Superior temporal gyrus (tissue), 1 donor: ENCODE results near the gene ICAM1.

Experiments used
- DNase-seq: peaks from one replicate; pipeline ENCODE4 v3.0.0-alpha.2; 2016; ENCODE audit errors: extremely low spot score

The ICAM1 gene

GRCh38 chr19:10292789-10293636 lies 22.1 kb downstream of the ICAM1 start:
- DNase-seq, result no peak

- DNase-seq, result no peak
Measured at GRCh38 chr19:10293637-10294367, 22.9 kb downstream of the ICAM1 start.

- DNase-seq, result no peak
Measured at GRCh38 chr19:10294368-10294697, 23.4 kb downstream of the ICAM1 start.

DNA sequence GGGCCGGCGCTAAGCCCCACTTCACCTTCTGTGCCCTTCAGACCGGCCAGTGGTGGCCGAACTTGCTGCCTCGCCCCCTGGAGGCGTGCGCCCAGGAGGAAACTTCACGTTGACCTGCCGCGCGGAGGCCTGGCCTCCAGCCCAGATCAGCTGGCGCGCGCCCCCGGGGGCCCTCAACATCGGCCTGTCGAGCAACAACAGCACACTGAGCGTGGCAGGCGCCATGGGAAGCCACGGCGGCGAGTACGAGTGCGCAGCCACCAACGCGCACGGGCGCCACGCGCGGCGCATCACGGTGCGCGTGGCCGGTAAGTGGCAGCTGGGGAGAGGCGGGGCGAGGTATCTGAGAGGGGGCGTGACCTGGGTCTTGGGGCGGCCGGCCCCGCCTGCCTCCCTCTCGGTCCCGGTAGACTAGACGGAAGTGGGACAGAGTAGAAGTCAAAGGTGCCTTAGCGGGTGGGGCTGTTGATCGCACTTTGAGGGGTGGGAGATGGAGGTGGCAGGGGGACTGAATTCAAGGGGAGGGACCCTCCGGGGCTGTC lies 24.5 kb downstream of the ICAM1 start:
- no peak for DNase-seq

- no peak for DNase-seq
Measured at GRCh38 chr19:10295847-10296591, 25.1 kb downstream of the ICAM1 start.

GRCh38 chr19:10299545-10300458 lies 28.9 kb downstream of the ICAM1 start:
- DNase-seq, result no peak

DNA sequence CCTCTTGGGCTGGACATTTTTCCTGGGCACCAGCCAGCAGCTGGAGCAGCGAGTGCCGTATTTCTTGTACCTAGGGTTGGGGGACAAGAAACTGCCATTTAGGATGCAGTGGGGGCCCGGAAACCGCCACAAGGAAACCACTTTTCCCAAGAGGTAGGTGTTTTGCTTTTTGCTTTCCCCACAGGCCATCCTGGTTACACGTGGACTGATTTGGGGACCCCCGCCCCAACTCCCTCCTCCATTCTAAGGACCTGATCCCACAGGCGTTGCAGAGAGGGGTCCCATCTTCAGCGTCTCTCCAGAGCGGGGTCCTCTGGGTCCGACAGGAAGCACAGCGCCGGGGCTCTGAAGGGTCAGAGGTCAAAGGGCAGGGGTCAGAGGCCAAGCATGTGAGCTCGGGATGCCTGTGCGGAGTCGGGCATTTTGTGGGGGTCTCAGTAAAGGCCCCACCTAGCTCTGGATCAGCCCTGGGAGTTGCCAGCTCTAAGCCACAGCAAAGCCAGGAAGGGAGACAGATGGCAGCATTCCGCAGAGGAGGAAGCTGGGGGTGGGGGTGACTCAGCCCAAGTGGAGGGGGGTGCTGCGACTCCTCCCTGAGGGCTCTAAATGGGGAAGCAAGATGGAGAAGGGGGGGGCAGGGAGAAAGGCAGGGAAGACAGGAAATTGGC lies 34.4 kb downstream of the ICAM1 start:
- DNase-seq, result no peak

DNA sequence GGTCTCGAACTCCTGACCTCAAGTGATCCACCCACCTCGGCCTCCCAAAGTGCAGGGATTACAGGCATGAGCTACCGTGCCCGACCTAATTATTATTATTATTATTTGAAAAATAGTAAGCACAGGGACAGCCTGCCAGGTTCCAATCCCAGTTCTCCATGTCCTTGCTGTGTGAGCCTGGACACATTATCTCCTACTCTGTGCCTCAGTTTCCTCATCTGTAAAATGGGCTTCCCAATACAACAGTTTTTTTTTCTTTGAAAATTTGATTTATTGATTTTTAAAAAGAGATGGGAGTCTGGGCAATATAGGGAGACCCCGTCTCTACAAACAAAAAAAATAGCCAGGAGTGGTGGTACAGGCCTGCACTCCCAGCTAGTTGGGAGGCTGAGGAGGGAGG lies 35.4 kb downstream of the ICAM1 start:
- no peak for DNase-seq

DNA sequence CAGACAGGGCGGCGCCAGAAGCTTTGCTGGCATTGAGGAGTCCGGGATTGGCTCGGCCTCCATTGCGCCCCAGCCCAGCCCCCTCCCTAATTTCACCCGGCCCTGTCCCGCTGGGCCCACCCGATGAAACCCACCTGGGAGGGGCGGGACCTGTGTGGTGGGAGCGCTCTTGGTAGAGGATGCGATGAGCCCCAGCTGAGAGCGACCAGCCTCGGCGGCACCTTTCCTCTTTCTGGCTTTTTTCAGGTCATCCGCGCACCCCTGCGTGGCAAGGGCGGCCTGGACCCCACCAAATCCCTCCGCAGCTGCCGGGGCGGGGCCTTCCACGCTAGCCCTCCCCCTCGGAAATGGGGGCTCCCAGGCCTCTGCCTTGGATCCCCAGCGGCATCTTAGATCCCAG lies 38.5 kb downstream of the ICAM1 start, which contains the start of gene ZGLP1:
Gene ZGLP1 (minus strand): TSS at position 393 of the 400 bp plus-strand sequence.
- no peak for DNase-seq

- DNase-seq, result peak; percentile 92
Measured at GRCh38 chr19:10315335-10316214, 44.7 kb downstream of the ICAM1 start, which contains the start of gene FDX2. Gene FDX2, minus strand, starts transcription at chr19:10316015. Its CDS starts 19 bp downstream, at chr19:10315996.

DNA sequence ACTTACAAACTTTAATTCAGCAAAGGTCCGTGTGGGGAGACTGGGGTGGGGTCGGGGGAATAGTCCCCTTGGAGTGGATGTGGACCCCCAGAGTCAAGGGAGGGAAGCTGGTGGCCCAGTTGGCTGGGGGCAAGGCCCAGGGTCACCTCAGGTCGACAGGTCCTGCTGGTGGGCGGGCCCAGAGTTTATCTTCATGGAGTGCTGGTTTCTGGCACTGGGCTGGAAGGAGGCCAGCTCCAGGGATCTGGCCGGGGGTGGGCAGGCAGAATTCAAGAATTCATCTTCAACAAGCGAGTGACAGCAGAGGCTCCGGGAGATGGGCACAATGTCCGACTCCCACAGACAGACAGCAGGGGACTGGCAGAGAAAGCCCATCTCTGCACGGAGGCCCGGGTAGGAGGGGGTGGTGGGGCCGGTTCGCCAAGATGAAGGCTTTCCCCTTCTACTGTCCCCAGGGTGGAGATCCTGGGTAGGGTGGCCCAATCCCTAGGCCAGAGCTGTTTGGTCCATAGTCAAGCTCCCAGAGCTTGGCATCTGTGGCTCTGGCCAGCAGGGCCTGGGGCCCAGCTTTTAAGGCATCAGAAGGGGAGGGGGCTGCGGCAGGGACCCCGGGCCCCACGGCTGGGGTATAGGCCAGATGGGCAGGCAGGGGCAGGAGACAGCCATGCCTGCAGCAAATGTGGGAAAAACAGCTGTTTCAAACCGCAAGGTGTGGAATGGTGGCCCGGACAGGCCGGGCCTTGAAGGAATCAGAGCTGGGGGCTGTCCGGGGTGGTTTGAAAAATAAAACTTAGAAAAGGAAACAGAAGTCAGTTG lies 45.5 kb downstream of the ICAM1 start:
- no peak for DNase-seq

DNA sequence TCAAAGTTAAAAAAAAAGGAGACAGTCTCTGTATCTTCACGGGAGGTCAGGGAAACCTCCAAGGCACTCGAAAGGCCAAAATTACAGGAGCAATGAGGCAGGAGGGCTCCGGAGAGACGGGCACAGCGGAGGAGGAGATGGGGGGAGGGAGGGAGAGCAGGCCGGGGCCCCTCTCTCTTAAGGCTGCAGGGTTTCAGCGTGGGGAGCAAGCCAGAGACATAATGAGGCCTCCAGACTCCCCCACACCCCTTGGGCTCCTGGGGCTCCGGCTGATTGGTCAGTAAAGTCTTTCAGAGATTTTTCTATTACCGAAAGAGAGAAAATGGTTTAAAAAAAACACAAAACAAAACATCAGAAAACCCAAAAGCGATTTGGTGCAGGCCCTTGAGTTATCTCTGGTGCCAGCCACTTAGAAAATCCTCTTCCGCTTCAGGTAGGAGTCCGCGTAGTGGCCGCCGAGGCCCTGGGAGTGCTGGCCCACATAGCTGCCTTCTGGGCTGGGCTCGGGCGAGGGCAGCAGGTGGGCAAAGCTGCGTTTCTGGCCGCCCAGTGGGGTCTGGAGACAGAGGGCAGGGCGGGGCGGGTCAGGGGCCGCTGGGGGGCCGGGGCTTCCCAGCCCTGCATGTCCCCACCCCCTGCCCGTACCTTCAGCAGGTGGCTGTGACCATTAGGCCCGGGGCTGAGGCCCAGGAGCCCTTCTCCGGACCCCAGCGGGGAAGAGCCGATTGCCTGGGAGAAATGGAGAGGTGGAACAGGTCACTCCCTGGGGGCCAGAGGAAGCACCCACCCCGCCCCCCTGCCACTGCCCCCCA lies 46.3 kb downstream of the ICAM1 start:
- DNase-seq, result no peak

- no peak for DNase-seq
Measured at GRCh38 chr19:10317857-10318462, 47.0 kb downstream of the ICAM1 start.

- DNase-seq, result no peak
Measured at GRCh38 chr19:10318807-10319682, 48.1 kb downstream of the ICAM1 start.

DNA sequence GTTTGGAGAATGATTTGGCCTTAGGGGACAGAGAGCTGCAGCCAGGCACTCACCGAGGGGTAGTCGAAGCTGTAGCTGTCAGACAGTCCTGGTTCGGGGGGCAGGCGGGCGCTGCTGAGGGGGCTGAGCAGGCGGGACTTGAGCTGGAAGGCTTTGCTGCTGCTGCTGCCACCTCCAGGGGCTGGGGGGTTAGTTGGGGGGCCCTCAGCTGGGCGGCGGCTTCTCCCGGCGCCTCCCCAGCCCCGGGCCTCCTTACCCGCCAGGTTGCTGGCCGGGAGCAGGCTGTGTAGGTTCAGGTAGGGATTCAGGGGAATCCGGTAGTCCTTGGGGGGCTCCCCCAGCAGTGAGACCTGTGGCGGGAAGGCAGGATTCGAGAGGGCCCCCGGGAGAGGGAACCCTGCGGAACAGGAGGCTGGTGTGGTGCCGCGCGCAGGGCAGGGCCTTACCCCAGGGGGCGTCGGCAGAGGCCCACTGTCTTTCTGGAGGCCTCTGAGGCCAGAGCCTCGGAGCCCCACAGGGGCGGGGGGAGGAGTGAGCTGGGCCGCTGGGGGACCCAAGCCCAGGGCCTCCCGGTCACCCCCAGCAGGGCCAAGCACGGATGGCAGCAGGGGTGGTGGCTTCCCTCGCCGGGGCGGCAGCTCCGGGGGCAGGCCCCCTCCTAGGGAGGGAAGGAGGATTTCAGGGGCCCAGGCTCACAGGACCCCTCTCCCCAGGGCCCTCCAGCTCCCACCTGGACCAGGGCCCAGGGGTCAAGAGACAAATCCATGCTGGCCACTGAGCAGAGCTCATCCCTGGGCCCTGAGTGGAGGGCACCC lies 49.9 kb downstream of the ICAM1 start:
- DNase-seq, result no peak
